Stimulated activated CD4-positive, alpha-beta T cell treated with anti-CD3 and anti-CD28 coated beads, Interleukin-2, amount 100 ng/mL, for 24 hours (primary cell): ENCODE data around the gene MAP2K6.
"Not testable (repeated sequence)": the region's sequence is repeated elsewhere in the genome, so short reads cannot be mapped to it uniquely, and the experiment has no call there.

Experiments used
- DNase-seq, 2 donors: peaks; one replicate each; pipeline ENCODE4 v3.0.0-alpha.2; 2020

MAP2K6 gene

DNA sequence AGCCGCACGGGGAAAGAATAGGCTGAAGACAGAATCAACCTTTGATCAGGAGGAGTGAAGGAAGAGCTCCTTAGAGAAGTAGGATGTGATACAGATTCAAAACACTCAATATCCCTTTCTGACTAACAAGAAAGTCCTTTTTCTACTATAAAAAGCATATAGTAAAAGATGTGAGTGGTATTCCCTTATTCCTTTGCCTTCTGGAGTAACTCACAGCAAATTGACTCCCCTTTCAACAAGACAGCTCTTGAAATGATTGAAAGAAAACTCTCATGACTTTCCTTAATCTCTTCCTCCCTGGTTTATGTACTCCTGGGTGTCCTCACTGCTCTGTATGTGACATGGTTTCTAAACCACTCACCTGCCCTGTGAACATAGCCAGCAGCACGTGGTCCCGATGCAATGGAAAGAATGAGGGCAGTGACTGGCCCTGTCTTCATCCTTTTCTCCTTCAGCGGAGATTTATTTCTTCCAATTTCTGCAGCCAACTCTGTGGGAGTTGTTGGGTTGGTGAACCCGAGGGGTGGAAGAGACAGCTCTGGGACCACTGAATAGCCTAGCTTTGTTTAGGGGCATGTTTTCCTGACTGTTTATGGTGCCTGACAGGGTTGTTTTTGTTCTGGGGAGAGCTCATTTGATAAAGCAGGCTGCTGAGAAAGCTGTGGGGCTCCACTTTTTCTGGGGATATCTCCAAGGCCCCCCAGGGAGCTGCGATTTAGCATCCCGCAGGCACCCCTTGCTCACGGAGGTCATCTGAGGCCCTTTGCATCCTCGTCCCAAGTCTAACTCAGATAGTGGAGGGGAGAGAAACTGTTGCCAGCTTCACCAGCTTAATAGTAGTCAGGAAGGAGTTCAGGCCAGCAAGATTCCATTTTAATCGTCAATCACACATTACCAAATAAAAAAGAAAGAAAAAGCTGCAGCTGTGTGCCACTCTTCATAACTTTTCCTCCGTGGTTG is 46.7 kb downstream of the MAP2K6 start:
- no peak for DNase-seq

DNA sequence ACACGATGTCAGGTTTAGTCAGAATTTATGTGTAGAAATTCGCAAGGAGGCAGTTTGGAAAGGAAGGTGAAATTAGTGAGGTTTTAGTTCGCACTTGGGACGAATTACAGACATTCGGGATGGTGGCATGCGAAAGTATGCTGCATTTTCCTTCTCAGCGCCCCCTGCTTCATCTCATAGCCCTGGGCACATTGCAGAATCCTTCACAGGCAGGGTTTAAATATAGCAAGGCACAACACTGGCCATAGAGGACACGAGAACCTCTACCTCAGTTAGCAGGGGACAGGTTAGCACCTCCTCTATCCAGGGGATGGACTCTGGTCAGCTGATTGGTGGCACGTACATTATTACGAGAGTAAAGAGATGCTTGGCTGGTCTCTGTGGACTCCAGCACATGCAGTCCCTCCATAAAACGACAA is 47.5 kb downstream of the MAP2K6 start:
- DNase-seq = no peak

DNA sequence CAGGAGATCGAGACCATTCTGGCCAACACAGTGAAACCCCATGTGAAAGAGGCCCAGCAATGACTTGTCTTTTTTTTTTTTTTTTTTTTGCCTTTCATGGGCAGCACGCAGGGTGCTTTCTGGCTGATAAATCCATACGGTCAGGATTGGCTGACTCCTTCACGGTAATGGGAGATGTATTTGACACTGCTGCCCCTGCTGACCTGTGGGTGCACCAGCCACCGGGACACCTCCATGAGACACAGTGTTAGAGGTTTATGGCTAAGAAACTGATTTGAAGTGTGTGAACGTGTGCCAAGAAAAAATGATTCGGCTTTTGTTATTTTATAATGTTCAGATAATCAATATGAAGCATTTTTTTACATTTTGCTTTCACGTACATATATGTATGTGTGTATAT is 48.4 kb downstream of the MAP2K6 start:
- DNase-seq = no peak

DNA sequence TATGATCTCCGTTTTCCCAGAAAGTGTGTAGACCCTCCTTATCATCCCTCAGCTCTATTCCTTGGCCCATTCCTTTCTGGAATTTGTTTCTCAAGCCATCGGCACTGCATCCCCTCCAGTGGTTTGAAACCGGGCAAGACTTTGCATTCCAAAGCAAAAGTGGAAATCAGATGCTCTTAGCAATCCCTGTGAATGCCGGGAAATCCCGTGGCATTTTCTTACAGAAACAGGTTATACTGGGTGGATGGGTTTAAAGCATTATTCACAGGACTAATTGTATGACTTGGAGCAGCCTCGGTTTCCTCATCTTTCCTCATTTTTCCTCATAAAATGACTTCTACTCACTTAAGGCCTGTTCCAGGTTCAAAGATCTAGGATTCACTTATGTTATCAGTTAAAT is 52.0 kb downstream of the MAP2K6 start:
- DNase-seq = no peak

DNA sequence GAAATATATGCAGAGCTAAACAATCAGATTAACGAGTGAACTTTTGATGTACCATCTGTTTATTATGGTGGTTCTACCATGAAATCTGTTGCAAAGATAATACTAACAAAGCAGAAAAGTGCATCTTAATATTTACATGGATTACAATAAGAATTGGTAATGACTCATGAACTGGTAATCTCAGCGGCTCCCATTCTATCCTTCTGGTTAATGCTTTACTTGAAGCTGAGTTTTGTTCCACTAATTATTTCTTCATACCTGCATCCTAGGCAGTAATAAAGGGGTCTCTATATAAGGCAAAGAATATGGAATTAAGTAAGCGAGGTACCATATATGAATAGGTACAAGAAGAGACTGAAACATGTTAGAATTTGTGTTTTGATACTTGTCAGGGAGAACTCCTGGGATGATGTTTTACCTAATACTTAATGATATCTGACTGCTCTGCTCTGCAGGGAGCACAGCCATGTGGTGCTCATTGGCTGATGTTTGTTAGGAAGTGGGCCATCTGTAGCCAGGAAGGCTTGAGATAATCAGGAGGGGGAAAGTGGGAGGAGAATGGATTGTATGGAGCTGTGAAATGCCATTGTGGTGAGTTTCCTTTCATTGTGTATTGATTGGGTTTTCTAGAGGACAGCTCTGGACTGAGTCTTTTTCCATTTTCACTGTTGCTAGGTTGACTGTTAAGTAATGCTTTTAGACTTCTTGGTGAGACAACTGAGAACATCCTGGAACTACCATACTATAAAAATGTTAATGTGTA is 52.6 kb downstream of the MAP2K6 start:
- DNase-seq = no peak

DNA sequence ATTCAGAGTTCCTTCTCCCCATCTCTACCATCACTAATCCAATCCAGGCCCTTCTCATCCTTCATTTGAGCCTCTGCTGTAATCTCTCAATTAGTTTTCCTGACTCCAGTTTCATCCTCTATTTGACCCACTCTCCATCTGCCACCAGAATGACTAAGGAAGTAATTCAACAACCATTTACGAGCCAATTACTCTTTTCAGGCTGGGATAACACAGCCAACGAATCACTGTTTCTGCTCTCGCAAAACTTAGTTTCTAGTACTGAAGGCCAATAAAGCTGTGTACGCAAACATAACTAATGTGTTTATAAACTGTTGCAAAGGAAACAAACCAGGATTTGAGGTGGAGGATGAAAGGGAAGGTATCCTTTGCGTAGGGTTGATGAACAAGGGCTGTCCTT is 53.7 kb downstream of the MAP2K6 start:
- DNase-seq = no peak

DNA sequence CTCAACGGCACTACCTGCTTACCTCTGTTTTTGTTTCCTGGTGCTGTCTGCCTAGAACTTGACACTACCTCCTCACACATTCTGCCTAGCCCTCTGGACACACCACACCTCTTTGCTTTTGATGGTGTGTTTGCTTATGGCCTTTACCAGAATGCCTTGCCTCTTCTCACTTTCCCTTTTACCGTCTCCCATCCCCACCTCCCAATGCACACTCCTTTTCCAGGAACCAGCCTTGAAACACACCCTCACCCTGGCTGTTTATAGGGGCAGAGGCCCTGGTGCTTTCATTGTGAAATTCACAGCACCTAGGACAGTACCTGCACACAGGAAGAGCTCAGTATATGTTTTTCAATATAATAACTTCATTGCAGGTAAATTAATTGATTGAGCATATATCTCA is 56.2 kb downstream of the MAP2K6 start:
- DNase-seq = no peak

DNA sequence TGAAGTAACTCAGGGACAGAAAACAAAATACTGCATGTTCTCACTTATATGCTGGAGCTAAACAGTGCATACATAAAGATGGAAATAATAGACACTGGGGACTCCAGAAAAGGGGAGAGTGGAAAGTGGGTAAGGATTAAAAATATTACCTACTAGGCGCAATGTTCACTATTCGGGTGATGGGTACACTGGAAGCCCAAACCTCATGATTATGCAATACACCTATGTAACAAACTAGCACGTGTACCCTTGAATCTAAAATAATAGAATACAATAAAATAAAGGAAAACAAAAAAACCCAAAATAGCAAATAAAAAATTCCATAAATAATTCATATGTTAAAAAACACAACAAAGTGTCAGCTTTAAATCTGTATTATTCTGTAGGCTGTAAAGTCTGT is 56.9 kb downstream of the MAP2K6 start:
- DNase-seq = no peak

DNA sequence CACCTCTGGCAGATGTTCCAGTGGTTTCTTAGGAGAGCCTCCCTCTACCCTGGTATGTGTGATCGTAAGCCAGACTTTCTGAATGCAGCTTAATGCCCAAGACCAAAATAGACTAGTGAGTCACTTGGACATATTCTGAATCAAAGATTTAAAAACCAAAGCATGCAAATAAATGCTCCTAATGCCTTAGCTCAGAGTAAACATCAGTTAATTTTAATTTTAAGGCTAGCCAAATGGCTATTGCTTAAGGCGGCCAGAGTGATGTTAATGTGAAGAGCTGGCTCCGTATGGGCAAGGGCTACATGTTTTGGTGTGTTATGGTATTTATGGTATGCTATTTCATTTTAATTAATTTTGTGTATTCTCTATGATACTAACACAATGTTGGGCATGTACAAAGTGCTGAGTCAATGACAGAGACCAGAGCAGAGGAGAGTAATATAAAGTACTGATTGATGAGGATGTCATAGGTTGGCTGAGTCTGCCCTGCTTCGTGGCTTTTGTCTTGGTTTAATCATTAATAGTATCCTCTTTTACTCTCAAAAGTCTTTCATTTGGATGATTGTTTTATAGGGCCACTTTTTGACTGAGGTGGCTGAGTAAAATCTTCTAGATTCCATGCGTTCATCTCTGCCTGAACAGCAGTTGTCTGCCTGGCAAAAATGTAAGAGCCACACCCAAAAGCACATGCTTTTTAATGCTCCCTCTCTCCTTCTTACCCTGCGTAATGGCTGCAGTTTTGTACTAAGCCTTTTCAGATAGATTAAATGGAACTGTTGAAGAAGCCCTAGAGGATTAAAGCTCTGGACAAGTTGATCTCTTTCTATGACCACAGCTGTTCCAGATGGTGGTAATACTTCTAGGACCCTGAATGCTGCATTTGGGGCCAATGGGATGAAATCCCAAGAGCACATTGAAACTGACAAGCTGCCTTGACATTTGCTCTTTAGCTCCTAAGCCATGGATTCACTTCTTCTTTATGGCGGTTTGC is 59.6 kb downstream of the MAP2K6 start:
- DNase-seq = no peak

DNA sequence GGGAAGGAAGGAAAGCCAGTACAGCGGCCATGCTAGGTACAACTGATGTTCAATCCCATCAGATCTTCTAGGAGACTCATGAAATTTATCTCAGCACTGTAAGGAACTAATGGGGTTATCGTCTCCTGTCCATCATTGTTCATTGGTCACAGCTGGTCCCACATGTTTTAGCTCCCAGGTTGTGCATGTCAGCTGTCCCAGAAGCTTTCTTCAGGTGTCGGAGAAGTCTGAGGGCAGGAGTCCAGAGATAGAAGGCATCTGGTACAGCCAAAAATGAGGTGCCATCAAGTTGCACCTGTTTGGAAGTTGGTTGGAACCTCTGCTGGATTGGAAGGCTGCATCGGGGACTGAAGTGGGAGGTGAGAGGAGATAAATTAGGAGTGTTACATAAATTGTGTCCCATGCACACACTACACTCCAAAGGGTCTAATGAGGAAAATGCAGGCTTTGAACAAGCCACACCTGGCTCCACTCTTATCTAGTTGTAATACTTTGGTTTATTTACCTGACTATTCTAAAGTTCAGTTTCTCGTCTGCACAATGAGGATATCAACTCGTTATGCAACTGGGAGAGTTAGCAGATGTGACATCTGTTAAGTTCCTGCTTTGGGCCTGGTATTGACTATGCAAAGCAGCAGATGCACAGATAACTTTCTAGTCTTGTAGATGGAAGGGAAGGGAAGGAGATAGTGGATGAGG is 62.9 kb downstream of the MAP2K6 start:
- no peak for DNase-seq

DNA sequence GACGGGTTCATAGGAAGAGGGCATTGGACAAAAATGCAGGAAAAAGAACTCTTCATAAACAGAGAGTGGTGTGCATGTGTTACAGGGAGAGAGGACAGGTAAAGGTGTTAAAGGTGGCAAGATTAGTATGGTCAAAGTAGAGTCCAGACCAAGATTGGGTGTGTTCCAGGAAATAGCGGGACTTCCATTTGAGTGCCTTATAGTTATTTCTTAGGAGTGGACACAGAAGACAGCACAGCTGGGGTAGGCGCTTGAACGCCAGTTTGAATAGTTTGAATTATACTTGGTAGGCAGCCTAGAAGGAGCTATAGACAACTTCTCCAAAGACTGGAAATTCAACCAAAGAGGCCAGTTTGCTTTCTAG is 63.4 kb downstream of the MAP2K6 start:
- no peak for DNase-seq

DNA sequence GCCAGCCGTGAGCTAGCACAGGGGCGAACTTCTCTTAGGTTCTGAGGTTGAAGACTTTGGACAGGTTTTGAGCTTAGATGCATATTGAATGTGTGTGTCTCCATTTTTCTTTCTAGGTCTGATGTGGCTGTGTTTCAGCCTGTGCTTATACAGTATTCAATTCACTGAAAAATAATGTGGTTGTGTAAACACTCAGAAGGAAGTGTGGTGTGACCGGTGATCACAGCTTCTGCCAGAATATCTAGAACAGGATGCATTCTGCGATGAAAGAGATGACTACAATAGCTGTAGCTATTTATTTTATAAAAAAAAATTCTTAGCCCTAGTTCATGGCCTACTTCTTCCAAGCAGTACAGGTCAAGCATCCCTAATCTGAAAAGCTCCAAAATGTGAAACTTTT is 64.4 kb downstream of the MAP2K6 start:
- no peak for DNase-seq

DNA sequence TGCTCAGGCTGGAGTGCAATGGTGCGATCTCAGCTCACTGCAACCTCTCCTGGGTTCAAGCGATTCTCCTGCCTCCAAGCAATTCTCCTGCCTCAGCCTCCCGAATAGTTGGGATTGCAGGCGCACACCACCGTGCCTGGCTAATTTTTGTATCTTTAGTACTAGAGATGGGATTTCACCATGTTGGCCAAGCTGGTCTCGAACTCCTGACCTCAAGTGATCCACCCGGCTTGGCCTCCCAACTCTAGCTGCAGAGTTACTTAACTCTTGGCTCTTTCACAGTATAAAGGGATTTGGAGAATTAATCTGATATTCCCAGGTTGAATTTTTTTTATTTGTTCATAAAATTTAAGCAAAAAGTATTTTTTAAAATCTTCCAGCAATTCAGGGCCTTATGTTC is 65.3 kb downstream of the MAP2K6 start:
- not testable (repeated sequence) for DNase-seq

DNA sequence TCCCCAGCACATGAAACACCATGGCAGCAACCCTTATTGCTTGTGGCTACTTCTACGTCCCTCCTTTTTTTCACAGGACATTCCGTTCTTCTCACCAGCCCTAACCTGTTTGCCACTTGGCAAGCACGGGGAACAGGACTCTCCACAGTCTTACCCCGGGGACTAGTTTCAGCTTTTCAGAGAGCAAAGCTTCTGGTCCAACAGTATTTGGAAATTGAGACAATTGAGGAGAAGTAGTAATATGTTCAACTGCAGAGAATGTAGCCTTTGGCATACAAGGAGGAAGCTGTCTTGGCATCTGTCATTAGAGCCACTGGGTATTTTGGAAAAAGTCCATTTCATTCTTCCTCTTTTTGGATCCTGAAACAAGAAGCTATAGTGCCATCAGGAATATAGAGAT is 65.7 kb downstream of the MAP2K6 start:
- no peak for DNase-seq

DNA sequence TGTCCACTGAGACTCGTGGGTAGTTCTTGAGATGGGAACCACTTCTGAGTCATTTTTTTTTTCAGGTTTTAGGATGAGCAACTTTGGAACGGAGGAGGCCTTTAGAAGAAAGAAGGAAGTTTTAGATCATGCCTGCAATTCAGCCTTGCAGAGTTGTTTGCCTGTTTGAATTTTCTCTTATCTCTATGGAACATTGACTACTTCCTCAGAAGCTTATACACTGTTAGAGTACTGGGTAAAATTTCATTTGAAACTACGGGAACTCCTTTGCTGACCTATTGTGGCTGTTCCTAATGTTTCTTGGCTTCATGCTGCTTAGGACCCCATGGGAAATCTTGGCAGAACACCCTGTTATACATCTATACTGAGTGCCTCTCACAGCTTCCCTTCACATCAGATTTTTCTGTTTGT is 70.8 kb downstream of the MAP2K6 start:
- no peak for DNase-seq

DNA sequence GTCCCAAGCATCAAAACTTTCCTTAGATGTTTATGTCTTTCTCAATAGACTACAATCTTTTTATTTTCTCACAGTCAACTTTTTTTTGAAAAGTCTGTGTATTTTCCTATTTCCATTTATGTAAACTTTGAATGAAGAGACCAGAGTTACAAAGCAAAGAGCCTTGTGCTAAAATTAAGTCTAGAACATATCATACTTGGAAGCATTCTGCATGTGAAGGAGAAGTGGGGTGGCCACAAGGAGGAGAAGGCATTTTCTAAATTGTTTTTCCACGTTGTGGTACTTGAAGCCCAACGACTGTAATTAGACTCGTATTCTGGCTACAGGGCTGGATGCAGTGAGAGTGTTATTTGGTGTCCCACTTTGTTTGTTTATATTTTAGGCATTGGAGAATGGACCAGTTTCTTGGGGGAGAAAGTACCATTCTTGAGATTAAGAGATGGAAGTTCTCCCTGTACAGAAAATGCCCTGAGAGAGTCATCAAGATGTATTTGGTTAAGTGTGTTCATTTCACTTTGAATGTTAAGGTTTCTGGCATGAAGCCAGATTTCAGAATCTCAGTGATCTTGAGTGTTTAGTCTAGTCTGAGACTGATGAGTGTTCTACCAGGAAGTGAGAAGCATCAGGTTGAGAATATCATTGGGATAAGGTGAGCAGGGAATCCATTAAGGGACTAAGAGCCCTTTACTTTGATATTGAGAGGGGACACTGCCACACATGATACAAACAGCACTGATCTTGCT is 71.6 kb downstream of the MAP2K6 start:
- DNase-seq = no peak

DNA sequence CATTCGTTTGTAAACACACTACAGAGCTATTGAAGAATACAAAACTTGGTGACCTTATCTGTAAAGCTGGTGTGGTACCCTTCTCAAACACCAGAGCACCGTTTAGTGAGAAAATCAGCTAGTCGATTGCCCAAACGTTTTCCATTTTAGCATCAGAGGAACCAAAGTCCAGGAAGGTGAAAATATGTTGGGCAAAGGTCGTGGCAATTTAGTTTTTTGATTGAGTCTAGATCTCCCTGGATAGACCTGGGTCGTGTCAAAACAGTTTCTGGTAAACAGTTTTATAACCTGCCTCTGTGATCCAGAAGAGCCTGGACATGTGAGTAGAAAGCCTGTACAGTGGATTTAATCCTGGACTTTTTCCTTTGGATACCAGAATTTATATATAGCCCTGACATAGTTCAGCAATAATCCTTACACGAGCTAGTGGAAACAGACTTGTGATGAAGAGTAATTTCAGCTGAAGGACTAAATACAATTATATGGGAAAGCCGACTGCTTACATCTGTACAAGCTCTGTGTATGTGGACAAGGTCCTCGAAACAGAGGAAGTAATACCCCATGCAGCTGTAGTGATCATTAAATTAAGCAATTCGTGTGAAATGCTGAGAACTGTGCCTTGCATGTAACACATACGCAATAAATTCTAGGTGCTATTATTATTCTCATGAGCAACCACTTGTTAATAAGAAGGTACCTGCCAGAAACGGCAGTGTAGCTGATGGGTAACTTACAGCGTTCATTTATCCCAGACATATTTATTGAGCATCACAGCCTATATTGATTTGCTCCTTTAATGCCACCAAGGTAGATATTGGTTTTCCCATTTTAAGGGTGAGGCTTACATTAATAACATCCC is 72.5 kb downstream of the MAP2K6 start:
- DNase-seq = no peak

DNA sequence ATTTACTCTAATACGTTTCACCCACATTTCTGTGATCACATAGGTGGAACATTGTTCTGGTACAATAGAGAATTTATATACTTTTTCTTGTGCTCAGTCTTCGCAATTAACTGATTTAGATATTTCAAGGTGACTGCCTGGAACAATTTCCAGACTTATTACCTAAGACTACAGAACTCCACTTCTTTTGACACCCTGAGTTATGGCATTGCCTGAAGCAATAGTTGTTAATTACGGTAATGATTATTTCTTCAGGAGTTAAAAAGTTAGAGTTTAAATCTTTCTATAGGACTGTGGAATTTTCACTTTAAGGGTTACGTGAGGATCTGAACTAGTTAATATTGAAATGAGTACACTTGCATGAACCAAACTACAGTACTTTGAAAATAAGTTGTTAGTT is 74.8 kb downstream of the MAP2K6 start:
- no peak for DNase-seq

DNA sequence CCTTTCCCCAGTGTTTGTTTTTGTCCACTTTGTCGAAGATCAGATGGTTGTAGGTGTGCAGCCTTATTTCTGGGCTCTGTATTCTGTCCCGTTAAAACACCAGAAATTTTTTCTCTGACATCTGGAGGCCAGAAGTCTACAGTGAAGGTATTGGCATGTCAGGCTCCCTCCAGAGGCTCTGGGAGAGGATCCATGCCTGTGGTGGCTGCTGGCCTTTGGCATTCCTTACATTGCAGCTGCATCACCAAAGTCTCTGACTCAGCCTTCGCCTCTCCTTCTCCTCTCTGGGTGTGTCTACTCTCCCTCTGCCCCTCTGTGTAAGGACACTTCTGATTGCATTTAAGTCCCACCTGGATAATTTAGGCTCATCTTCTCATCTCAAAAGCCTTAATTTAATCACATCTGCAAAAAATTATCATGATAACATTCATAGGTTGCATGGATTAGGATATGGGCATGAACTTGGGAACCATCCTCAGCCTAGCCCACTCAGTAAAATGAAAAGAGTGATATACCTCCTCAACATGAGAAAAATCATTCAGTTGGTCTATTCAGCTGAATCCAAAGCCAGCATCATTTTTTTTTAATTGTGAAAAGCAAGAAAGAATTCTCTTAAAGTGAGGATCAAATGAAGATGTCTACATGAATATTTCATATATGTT is 78.0 kb downstream of the MAP2K6 start:
- no peak for DNase-seq

DNA sequence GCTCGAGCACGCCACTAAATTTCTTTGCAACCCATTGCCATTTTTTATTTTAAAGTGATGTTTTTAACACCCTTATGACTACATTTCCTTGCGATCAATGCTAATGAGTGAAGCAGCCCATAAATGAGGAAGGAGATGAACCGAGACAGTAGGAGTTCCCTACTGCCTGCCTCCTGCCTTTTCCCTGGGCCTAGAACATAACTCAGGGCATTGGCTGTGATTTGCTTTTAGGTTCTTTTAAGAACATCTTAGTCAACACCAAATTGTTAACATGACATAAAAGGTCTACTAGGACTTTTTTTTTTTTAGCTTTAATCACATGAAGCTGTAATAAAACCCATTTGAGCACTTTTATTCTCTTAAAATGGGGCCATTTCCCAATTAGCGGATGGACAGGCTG is 81.3 kb downstream of the MAP2K6 start:
- DNase-seq = no peak
